CD4-positive, alpha-beta T cell treated with Interleukin-15 for 4 hours (primary cell): ENCODE results near the gene IRF8.
"Not testable (repeated sequence)": the region's sequence is repeated elsewhere in the genome, so short reads cannot be mapped to it uniquely, and the experiment has no call there.

Experiments used
- DNase-seq: peaks from one replicate; pipeline ENCODE4 v3.0.0-alpha.2; 2020; ENCODE audit warnings: low spot score

Gene IRF8

GRCh38 chr16:85894266-85894665 is 4.7 kb upstream of the IRF8 start:
- DNase-seq: no peak

- no peak for DNase-seq
Observed at GRCh38 chr16:85897382-85897781, 1.6 kb upstream of the IRF8 start.

GRCh38 chr16:85899444-85899843 is 482 bp downstream of the IRF8 start:
- DNase-seq: no peak

DNA sequence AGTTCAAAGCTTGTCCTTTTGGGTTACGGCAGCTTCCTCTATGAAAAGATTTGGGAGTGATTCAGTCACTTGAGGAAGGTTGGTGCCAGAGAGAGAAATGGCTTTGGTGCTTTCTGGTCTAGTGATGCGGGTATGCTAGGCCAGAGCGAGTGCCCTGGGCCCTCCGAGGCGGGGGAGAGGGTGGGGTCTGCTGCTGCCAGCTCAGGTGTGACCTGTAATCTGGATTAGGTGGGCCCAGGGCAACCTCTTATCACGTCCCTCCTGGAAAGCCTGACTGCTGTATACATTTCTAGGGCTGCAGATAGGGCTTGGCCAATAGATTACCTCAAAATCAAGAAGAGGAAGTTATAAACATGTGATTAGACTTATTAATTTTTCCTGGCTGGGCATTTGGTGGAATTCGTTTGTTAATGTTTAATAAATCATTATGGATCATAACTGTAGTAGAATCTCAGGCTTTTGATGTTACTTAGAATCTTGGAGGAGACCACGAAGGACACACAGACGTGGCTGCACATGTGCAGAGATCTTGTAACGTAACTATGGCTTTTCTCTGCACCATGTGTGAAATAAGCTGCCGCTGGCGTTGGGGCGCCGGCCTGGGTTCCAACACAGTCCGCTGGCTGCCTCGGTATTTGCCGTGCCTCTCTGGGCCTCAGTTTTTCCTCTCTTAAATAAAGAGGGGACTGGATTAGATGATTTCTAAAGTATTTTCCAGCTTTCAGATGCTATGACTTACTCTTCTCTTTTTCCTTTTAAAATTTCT is 1.2 kb downstream of the IRF8 start:
- DNase-seq: no peak

DNA sequence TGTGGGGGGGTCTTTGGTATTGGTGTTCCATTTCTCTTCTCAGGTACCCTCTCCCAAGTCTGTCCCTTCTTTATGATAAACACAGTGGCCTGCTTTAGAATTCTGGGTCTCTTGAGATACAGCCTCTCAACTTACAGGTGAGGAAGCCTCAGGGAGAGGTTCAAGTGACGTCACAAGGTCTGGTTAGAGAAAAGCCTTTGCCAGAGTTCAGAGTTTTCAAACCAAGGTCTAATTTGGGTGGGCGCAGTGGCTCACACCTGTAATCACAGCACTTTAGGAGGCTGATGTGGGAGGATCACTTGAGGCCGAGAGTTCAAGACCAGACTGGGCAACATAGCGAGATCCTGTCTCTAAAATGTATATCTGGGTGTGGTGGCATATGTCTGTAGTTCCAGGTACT is 2.1 kb downstream of the IRF8 start:
- no peak for DNase-seq

DNA sequence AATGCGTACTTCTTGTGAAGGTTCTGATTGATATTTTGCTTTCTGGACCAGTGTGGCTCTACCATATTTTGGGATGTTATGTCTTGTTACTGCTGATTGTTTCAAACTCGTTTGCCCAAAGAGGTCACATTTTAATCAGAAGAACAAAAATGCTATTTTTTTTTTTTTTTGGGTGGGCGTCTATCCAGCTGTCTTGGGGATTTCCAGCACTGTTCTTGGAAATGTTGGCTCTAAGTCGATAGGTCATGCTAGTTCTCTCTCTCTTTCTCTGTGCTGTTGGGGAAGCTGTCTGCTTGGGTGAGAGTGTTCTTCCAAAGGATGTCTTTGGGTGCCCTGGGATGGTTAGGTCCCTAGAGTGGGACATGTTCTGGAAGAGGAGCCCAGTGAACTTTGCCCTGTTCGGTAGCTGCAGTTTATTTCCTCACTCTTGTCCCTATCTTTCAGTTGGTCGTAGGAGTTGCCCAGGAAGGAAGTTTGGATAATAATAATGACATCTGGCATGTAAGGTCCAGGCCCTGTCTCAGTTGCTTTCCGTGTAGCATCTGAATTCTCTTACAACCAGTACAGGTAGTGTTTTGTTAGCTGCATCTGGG is 2.9 kb downstream of the IRF8 start:
- no peak for DNase-seq

DNA sequence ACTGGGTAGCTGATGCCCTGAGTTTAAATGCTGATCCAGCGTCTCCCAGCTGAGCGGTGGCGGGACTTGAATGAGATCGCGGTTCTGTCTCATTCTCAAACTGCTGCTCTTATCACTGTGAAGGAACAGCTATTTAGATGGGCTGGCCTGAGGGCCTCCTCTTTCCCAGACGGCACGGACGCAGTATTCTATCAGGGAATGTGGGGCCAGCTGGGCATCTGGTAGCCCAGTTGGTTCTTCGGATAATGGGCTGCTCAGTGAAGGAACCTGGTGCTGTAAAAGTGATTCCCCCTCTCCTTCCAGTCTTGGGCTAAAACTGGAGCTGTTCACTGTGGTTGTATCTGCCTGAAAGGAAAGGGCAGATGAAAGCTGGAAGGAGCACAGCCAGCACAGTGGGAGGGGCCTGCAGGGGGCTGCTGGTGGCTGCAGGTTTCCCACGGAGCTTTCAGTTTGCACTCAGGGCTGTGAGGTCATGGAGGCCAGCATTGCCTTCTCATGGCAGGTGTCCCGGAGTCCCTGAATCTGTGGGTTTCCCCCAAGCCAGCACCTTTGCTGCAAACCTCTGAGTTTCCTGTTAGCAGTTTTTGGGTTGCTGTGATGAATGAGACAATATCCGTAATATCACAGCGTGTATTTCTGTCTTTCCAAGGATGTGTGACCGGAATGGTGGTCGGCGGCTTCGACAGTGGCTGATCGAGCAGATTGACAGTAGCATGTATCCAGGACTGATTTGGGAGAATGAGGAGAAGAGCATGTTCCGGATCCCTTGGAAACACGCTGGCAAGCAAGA is 3.6 kb downstream of the IRF8 start:
- peak; percentile 48 for DNase-seq

GRCh38 chr16:85903559-85903958 is 4.6 kb downstream of the IRF8 start:
- no peak for DNase-seq

DNA sequence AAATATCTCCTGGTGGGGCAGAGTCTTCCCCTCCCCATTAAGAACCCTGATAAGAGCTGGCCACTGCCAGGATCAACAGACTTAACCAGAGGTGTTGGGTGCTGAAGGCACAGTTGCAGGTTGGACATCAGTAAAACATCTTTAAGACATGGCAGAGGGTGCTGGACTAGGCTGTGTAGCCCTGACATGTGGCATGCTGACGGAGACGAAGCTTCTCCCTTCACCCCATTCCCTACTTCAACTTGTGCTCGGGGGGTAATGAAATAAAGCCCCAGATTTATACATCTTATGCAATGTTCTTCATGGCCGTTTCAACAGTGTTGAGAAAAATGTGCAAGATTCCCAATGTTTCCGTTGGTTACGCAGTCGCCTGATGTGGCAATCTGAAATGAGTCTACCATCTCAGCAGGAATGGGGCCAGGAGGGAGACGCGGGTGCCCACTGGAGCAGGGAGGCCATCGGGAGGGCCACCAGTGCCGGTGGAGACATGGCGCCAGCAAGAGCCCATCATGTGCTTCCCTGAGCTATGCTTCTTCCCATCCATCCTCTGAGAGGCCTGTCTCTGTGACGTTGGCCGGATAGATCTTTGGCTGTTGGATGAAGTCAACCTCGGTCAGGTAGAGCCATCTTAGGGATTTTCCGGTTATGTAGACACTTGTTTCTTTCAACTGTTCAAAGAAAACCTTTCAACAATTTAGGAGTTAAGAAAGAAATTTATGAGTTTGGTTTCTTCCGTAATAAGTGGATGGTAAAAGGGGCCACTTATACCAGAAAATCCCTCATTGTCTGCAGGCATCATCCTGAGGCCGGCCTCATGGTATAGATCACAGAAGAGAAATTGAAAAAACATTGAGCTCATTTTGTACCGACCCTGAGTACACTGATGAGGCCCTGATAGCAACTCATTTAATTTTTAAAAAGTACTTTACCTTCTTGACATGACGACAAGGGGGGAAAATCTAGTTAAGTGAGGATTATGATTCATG is 6.4 kb downstream of the IRF8 start:
- DNase-seq: no peak

GRCh38 chr16:85906349-85906748 is 7.4 kb downstream of the IRF8 start:
- DNase-seq: no peak

- DNase-seq: not testable (repeated sequence)
Observed at GRCh38 chr16:85907231-85907630, 8.3 kb downstream of the IRF8 start.

DNA sequence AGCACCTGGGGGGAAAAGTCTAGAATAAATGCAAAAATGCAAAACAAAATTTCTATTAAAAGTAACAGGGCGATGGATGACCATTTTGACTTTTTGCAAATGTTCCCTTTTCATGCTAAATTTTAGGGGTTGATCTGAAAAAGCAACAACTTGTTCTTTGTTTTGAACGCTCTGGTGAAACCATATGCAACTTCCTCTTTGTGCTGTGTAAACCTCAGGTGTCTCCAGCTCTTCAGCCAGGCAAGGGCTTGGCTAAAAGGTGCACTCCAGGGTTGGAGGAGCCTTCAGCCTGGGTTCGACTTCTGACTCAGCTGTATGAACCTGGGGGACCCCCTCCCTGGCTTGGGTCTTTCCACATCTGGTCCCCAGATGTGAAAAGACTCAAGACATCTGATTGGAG is 9.5 kb downstream of the IRF8 start:
- no peak for DNase-seq

DNA sequence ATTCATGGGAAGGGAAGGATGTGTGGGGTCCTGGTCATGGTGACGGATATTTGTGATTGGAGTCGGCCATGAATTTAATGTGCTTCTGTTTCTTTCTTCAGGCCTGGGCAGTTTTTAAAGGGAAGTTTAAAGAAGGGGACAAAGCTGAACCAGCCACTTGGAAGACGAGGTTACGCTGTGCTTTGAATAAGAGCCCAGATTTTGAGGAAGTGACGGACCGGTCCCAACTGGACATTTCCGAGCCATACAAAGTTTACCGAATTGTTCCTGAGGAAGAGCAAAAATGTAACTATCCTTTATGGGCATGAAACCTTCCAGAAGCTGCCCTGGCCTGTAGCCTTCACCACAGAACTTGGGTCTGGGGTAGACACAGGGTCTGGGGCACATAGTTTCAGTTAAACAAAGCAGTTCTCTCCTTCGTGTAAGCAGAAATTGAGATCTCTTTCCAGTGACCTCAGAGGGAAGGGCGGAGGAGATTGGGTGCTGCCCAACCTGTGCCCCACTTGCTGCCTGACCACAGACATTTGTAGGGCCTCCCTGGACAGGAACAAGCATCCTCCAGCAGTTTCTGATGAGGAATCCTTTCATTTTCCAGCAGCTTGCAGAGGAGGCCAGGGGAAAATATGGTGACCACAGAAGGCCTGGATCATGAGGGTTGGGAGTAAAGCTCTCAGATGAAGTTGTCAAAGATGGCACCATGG is 10.1 kb downstream of the IRF8 start:
- DNase-seq: no peak

GRCh38 chr16:85909932-85910853 is 11.2 kb downstream of the IRF8 start:
- no peak for DNase-seq

DNA sequence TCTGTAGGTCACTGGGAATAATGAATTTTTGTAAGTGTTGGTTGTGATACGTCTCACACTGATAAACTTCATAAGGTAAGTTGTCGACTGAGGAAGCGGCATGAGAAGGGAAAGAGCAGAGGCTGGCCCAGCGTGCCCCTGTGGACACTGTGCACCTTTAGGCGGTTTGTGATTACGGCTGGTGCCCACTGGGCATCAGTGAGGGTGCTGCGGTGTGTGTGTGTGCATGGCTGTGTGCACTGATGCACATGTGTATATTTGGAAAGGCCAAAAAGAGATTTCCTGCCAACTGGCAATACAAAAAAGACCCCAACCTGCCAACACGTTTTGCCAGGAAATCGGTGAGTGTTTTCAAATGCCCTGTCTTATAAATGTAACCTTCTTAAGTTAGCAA is 11.9 kb downstream of the IRF8 start:
- no peak for DNase-seq

DNA sequence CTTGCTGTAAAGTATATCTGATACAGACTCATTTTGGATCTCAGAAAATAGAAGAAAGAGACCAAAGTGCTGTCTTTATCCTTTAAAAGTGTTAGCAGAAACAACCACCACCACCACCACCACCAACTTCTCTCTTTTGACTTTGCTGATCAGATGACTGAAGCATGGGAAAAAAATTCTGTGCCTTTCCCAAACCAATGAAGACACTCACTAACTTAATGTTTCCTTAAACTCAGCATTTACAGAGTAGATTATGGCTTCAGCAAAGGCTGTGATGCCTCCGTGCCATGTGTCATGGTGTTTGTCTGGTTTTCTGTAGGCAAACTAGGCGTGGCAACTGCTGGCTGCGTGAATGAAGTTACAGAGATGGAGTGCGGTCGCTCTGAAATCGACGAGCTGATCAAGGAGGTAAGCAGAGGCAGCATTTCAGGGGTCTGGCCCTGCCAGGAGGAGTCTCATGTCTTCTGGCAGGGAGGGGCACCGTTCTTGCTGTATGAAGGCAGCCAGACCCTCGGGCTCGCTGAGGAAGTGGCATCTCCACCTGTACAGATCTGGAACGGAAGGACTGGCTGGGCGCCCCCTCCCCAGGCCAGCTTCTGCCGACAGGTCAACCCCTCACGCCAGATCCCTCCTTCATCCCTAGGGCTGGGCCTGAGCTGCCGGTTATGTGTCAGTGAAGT is 12.4 kb downstream of the IRF8 start:
- DNase-seq: no peak

- DNase-seq: no peak
Observed at GRCh38 chr16:85912211-85912974, 13.4 kb downstream of the IRF8 start.

GRCh38 chr16:85913141-85913601 is 14.2 kb downstream of the IRF8 start:
- no peak for DNase-seq
